Astrocyte (in vitro differentiated cells and primary cell): Measurements from ENCODE around the gene LRRC45. TPM values are rescaled to one million over a fixed set of nuclear protein-coding genes. Genes with fewer than 3 reads are reported as not detected.

ENCODE experiments used
- DNase-seq: peaks from one replicate; pipeline ENCODE4 v3.0.0-alpha.2; 2010; ENCODE audit warnings: low read depth
- FAIRE-seq: peaks from 2 replicates; lab custom pipeline; 2011; peaks lifted over from hg19 to GRCh38; lab: Jason Lieb, UNC
- H2AFZ ChIP-seq: 2 replicates; pipeline ENCODE4 v1.6.0; 2012; ENCODE audit warnings: low read depth, low read length, inconsistent platforms
- H3K27ac ChIP-seq: 2 replicates; pipeline ENCODE4 v1.5.1; 2011; ENCODE audit warnings: low read depth, low read length, inconsistent platforms
- H3K27me3 ChIP-seq: 2 replicates; pipeline ENCODE4 v1.6.0; 2011; ENCODE audit warnings: low read length, inconsistent platforms; ENCODE audit not compliant: insufficient read depth
- H3K36me3 ChIP-seq: 2 replicates; pipeline ENCODE4 v1.5.1; 2011; ENCODE audit warnings: low read length, inconsistent platforms; ENCODE audit not compliant: insufficient read depth
- H3K4me1 ChIP-seq: 2 replicates; pipeline ENCODE4 v1.5.1; 2011; ENCODE audit warnings: low read length, inconsistent platforms; ENCODE audit not compliant: insufficient read depth
- H3K4me2 ChIP-seq: 2 replicates; pipeline ENCODE4 v1.6.0; 2012; ENCODE audit warnings: low read length, inconsistent platforms
- H3K4me3 ChIP-seq: 2 replicates; pipeline ENCODE4 v1.5.1; 2011; ENCODE audit warnings: low read depth, mild to moderate bottlenecking, low read length, inconsistent platforms; ENCODE audit not compliant: insufficient read depth
- H3K79me2 ChIP-seq: 2 replicates; pipeline ENCODE4 v1.6.0; 2012; ENCODE audit warnings: mild to moderate bottlenecking, low read length, inconsistent platforms; ENCODE audit not compliant: insufficient read depth
- H3K9ac ChIP-seq: 2 replicates; pipeline ENCODE4 v1.6.0; 2012; ENCODE audit warnings: mild to moderate bottlenecking, low read length, inconsistent platforms
- H3K9me3 ChIP-seq: 2 replicates; pipeline ENCODE4 v1.5.1; 2012; ENCODE audit warnings: low read depth, mild to moderate bottlenecking, low read length, inconsistent platforms; ENCODE audit not compliant: insufficient read depth
- H4K20me1 ChIP-seq: 2 replicates; pipeline ENCODE4 v1.6.0; 2012; ENCODE audit warnings: low read length, inconsistent platforms; ENCODE audit not compliant: insufficient read depth
- H3K27ac Mint-ChIP-seq: one replicate; pipeline ENCODE4 v1.8.0; 2021; ENCODE audit warnings: mild to moderate bottlenecking, mixed read lengths; ENCODE audit not compliant: unreplicated experiment
- H3K27me3 Mint-ChIP-seq: one replicate; pipeline ENCODE4 v1.8.0; 2021; ENCODE audit warnings: low read depth, mixed read lengths; ENCODE audit not compliant: unreplicated experiment
- H3K36me3 Mint-ChIP-seq: one replicate; pipeline ENCODE4 v1.8.0; 2021; ENCODE audit warnings: low read depth, mixed read lengths; ENCODE audit not compliant: unreplicated experiment
- H3K4me1 Mint-ChIP-seq: one replicate; pipeline ENCODE4 v1.8.0; 2021; ENCODE audit warnings: low read depth, mixed read lengths; ENCODE audit not compliant: unreplicated experiment
- H3K4me3 Mint-ChIP-seq: one replicate; pipeline ENCODE4 v1.8.0; 2021; ENCODE audit warnings: mild to moderate bottlenecking, moderate library complexity, mixed read lengths; ENCODE audit not compliant: unreplicated experiment
- H3K9me3 Mint-ChIP-seq: one replicate; pipeline ENCODE4 v1.8.0; 2021; ENCODE audit warnings: mild to moderate bottlenecking, mixed read lengths; ENCODE audit not compliant: unreplicated experiment
- EZH2 ChIP-seq: IDR thresholded peaks from 2 replicates; pipeline ENCODE4 v1.6.1; 2012; ENCODE audit warnings: mild to moderate bottlenecking, low read length, inconsistent platforms; ENCODE audit not compliant: insufficient read depth
- total RNA-seq: library from RNA; stranded (reverse); gene quantifications from 2 replicates; pipeline ENCODE4 v1.2.1, GENCODE V29; 2021
- TF ChIP-seq, protein P1 (sequence below): IDR thresholded peaks from 2 replicates; pipeline ENCODE4 v1.5.1; 2011; ENCODE audit warnings: low read depth, mild to moderate bottlenecking, inconsistent platforms, low read length, moderate library complexity; ENCODE audit not compliant: insufficient read depth

The LRRC45 gene
- total RNA-seq, 1 donor from 2014 or later, result 6.6 TPM

DNA sequence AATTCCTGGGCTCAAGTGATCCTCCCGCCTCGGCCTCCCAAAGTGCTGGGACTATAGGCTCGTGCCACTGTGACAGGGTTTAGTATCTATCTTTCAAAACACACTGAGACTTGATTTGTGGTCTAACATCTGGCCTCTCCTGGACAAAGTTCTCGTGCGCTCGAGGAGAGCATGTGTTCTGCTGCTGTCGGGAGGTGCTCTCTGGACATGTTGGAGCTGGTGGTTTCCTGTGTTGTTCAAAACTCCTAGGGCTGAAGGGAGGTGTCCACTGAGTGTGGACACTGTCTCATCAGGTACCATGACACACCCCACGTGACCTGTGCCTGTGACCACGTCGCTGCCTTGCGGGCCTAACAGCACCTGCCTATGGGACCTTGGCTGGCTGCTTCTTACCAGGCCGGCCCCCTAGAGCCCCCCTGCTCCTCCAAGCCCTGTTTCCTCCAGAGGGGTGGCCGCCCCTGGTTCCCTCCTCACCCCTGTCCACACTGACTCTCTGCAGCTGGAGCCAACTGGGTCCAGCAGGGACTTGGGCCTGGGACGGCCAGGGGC lies 22.9 kb downstream of the LRRC45 start:
- Mint-ChIP-seq H3K36me3 (peaks cover 10% of the 10 kb centered on the region), H3K4me1 (peaks cover 5% of the 10 kb centered on the region), H3K27ac (no peak overlapping the region), H3K9me3 (no peaks in the 10 kb centered on the region), H3K4me3 (no peak overlapping the region), H3K27me3 (no peaks in the 10 kb centered on the region)
- TF ChIP-seq, protein P1, sequence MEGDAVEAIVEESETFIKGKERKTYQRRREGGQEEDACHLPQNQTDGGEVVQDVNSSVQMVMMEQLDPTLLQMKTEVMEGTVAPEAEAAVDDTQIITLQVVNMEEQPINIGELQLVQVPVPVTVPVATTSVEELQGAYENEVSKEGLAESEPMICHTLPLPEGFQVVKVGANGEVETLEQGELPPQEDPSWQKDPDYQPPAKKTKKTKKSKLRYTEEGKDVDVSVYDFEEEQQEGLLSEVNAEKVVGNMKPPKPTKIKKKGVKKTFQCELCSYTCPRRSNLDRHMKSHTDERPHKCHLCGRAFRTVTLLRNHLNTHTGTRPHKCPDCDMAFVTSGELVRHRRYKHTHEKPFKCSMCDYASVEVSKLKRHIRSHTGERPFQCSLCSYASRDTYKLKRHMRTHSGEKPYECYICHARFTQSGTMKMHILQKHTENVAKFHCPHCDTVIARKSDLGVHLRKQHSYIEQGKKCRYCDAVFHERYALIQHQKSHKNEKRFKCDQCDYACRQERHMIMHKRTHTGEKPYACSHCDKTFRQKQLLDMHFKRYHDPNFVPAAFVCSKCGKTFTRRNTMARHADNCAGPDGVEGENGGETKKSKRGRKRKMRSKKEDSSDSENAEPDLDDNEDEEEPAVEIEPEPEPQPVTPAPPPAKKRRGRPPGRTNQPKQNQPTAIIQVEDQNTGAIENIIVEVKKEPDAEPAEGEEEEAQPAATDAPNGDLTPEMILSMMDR, result no peak
- TF ChIP-seq EZH2, result no peak
- H2AFZ ChIP-seq, result no peak overlapping the region
- H3K4me2 ChIP-seq, result no peak overlapping the region
- no peaks in the 10 kb centered on the region for H4K20me1 ChIP-seq
- DNase-seq (no peak), FAIRE-seq (no peak)
- H3K9ac ChIP-seq, result no peak overlapping the region
- H3K9me3 ChIP-seq, result no peaks in the 10 kb centered on the region
- no peaks in the 10 kb centered on the region for H3K27me3 ChIP-seq
- H3K4me1 ChIP-seq, result peaks cover 8% of the 10 kb centered on the region
- H3K36me3 ChIP-seq, result no peaks in the 10 kb centered on the region
- H3K27ac ChIP-seq, result no peak overlapping the region
- peaks cover 8% of the 10 kb centered on the region for H3K79me2 ChIP-seq
- no peak overlapping the region for H3K4me3 ChIP-seq

DNA sequence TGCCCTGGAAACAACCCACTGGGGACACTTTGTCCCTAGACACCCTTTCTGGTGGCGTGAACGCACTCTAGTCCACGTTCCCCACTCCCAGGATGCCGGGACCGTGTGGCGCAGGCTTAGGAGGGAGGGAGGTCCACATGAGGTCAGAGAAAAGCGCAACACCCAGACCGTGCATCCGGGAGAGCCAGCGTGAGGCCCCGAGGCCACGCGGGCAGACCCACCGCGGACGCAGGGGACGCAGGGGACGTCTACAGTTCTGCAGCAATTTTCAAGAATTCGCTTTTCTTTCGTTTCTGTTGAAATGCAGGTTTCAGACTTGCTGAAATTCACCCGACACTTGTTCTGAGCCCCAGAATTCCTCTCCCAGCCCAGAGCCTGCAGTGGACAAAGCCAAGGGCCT lies 23.8 kb downstream of the LRRC45 start:
- no peaks in the 10 kb centered on the region for H4K20me1 ChIP-seq
- H3K27me3 ChIP-seq, result no peaks in the 10 kb centered on the region
- H3K4me2 ChIP-seq, result no peak overlapping the region
- H3K79me2 ChIP-seq, result peaks cover 11% of the 10 kb centered on the region
- peaks cover 8% of the 10 kb centered on the region for H3K4me1 ChIP-seq
- no peak for DNase-seq
- Mint-ChIP-seq H3K36me3 (peaks cover 10% of the 10 kb centered on the region), H3K27ac (no peak overlapping the region), H3K27me3 (no peaks in the 10 kb centered on the region), H3K9me3 (no peaks in the 10 kb centered on the region), H3K4me1 (peaks cover 5% of the 10 kb centered on the region), H3K4me3 (no peak overlapping the region)
- no peak overlapping the region for H3K4me3 ChIP-seq
- H3K27ac ChIP-seq, result no peak overlapping the region
- H3K9me3 ChIP-seq, result no peaks in the 10 kb centered on the region
- no peak for FAIRE-seq
- TF ChIP-seq, protein P1, result no peak
- no peak for TF ChIP-seq EZH2
- H2AFZ ChIP-seq, result no peak overlapping the region
- no peaks in the 10 kb centered on the region for H3K36me3 ChIP-seq
- no peak overlapping the region for H3K9ac ChIP-seq

DNA sequence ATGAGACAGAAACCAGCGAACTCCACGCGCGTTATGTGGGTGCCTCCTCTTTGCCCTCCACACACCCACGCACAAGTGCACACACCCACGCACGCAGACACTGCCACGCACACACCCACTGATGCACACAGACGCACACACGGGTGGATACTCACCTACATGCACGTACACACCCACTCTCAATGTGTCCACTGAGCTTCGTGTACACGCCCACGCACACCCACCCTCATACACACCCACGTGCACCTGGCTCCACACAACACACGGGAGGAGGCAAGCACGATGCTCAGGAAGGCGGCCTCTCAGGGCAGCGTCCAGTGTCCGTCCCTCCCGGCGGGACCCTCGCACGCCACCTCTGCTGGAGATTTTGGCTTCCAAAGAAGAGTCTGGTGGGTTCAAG lies 24.3 kb downstream of the LRRC45 start:
- Histone ChIP-seq H2AFZ (no peak overlapping the region), H3K4me3 (no peak overlapping the region), H3K27me3 (no peaks in the 10 kb centered on the region), H3K27ac (no peak overlapping the region), H3K36me3 (no peaks in the 10 kb centered on the region), H3K79me2 (peaks cover 16% of the 10 kb centered on the region), H3K4me2 (no peak overlapping the region), H4K20me1 (no peaks in the 10 kb centered on the region), H3K9me3 (no peaks in the 10 kb centered on the region), H3K9ac (no peak overlapping the region), H3K4me1 (peaks cover 8% of the 10 kb centered on the region)
- no peak for DNase-seq
- H3K4me1 Mint-ChIP-seq, result peaks cover 5% of the 10 kb centered on the region
- no peak for FAIRE-seq
- peaks cover 10% of the 10 kb centered on the region for H3K36me3 Mint-ChIP-seq
- H3K4me3 Mint-ChIP-seq, result no peak overlapping the region
- no peak overlapping the region for H3K27ac Mint-ChIP-seq
- TF ChIP-seq EZH2, result no peak
- TF ChIP-seq, protein P1, result no peak
- H3K9me3 Mint-ChIP-seq, result no peaks in the 10 kb centered on the region
- no peaks in the 10 kb centered on the region for H3K27me3 Mint-ChIP-seq
